Prostate gland (tissue), 2 donors: ENCODE data around the gene L3MBTL4. TPM values are rescaled to one million over a fixed set of nuclear protein-coding genes. Genes with fewer than 3 reads are reported as not detected.
"Not testable (repeated sequence)": the region's sequence is repeated elsewhere in the genome, so short reads cannot be mapped to it uniquely, and the experiment has no call there.

Source experiments
- DNase-seq: peaks from one replicate; pipeline ENCODE4 v3.0.0-alpha.2; 2019; ENCODE audit warnings: low spot score
- H3K27ac ChIP-seq, 2 donors: fragments of 200-600 bp; sonication (generic); 2 replicates each; pipeline ENCODE4 v1.5.1; 2017 to 2019
- H3K27me3 ChIP-seq: fragments of 200-600 bp; sonication (generic); replicated peaks from 2 replicates; pipeline ENCODE4 v1.5.1; 2019; ENCODE audit not compliant: insufficient read depth
- H3K36me3 ChIP-seq, 2 donors: fragments of 200-600 bp; sonication (generic); 1 replicate in 1 of 2; 2 replicates in 1 of 2; pipeline versions ENCODE4 v1.5.1 to v1.8.1; 2017 to 2019
- H3K4me1 ChIP-seq: fragments of 200-600 bp; sonication (generic); replicated peaks from 2 replicates; pipeline ENCODE4 v1.5.1; 2019
- H3K4me3 ChIP-seq, 2 donors: fragments of 200-600 bp; sonication (generic); 2 replicates each; pipeline ENCODE4 v1.5.1; 2017 to 2019
- H3K9me3 ChIP-seq: fragments of 200-600 bp; sonication (generic); 2 replicates; pipeline ENCODE4 v1.5.1; 2017
- CTCF ChIP-seq, 4 experiments: fragments of 200-600 bp in 2 of 4; fragments of 450-650 bp in 2 of 4; sonication (generic) in 2 of 4; IDR thresholded peaks; 1 replicate in 3 of 4; 2 replicates in 1 of 4; pipeline ENCODE4 v1.5.1; 2016 to 2019; ENCODE audit warnings: antibody characterized with exemption in 4 of 4, mild to moderate bottlenecking in 2 of 4, moderate library complexity in 2 of 4
- POLR2A ChIP-seq: fragments of 450-650 bp; IDR thresholded peaks from one replicate; pipeline ENCODE4 v1.6.1; 2016; ENCODE audit warnings: antibody characterized with exemption, mild to moderate bottlenecking
- POLR2AphosphoS5 ChIP-seq: sonication (generic); formaldehyde crosslinking; IDR thresholded peaks from one replicate; pipeline ENCODE4 v1.6.1; 2017; ENCODE audit warnings: antibody characterized with exemption
- whole genome bisulfite sequencing: methylation state at CpG from one replicate; pipeline ENCODE4 v1.1.5; 2018; 5-methylcytosine and 5-hydroxymethylcytosine counted together
- intact Hi-C: fragments of 100-400 bp; cut with DNase I; formaldehyde crosslinking; loops from one replicate; pipeline ENCODE4 v1.14.2; 2022
- total RNA-seq, 2 donors: library from RNA; depleted of rRNA; stranded (reverse); fragments of >200 nt; gene quantifications; one replicate each; pipeline ENCODE4 v1.1.0, GENCODE V29; 2016

The L3MBTL4 gene
- total RNA-seq, 2 donors from 2014 or later: 3.5 to 20.5 TPM

GRCh38 chr18:6200204-6200774 lies 214.4 kb downstream of the L3MBTL4 start:
- Histone ChIP-seq H3K36me3 (no peaks in the 10 kb centered on the region), H3K27me3 (no peaks in the 10 kb centered on the region), H3K9me3 (no peaks in the 10 kb centered on the region), H3K27ac (no peak overlapping the region), H3K4me3 (no peak overlapping the region), H3K4me1 (no peaks in the 10 kb centered on the region)
- intact Hi-C loops: no loop called here
- no peak for DNase-seq
- WGBS: 93% methylated on average over 4 of the region's 4 CpGs
- TF ChIP-seq POLR2AphosphoS5 (no peak), CTCF (IDR thresholded peaks at IDR 0.05) (no peak), POLR2A (no peak)

GRCh38 chr18:6199777-6200176 lies 214.9 kb downstream of the L3MBTL4 start:
- Histone ChIP-seq H3K9me3 (no peaks in the 10 kb centered on the region), H3K27me3 (no peaks in the 10 kb centered on the region), H3K36me3 (no peaks in the 10 kb centered on the region), H3K27ac (no peak overlapping the region), H3K4me3 (no peak overlapping the region), H3K4me1 (no peaks in the 10 kb centered on the region)
- TF ChIP-seq CTCF (IDR thresholded peaks at IDR 0.05) (no peak), POLR2A (no peak), POLR2AphosphoS5 (no peak)
- intact Hi-C loops: no loop called here
- DNase-seq: no peak
- WGBS: 91% methylated on average over 1 of the region's 1 CpG

DNA sequence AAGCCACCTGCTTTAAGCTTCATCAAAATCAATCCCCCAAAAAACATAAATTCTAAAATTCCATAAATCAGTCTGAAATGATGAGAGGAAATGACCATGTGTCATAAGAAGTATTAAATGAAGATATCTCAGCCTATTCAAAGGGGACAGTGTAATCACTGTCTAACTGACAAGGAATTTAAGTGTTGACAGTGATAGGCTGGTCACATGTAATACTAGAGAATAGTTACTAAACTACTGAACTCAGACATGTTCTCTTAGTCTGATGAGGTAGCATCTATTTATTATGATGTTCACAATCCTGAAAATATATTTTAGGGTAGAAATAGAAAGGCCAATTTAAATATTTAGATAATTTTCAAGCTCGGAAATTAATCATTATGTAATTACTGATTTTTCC lies 216.1 kb downstream of the L3MBTL4 start:
- 93% methylated on average over 1 of the region's 1 CpG for WGBS
- H3K27me3 ChIP-seq: no peaks in the 10 kb centered on the region

GRCh38 chr18:6194640-6195039 lies 220.1 kb downstream of the L3MBTL4 start:
- no peak for DNase-seq
- Histone ChIP-seq H3K9me3 (no peaks in the 10 kb centered on the region), H3K27me3 (no peaks in the 10 kb centered on the region), H3K36me3 (no peaks in the 10 kb centered on the region), H3K4me1 (no peaks in the 10 kb centered on the region), H3K4me3 (no peak overlapping the region), H3K27ac (no peak overlapping the region)
- intact Hi-C loops: no loop called here
- WGBS: 94% methylated on average over 2 of the region's 2 CpGs
- TF ChIP-seq POLR2AphosphoS5 (no peak), POLR2A (no peak), CTCF (IDR thresholded peaks at IDR 0.05) (no peak)

More for the DNA sequence above, 216.1 kb downstream of the L3MBTL4 start:
- no peak overlapping the region for H3K4me3 ChIP-seq
- intact Hi-C loops: no loop called here
- DNase-seq: no peak
- no peaks in the 10 kb centered on the region for H3K4me1 ChIP-seq
- H3K27ac ChIP-seq: no peak overlapping the region
- TF ChIP-seq CTCF (IDR thresholded peaks at IDR 0.05) (no peak), POLR2AphosphoS5 (no peak)
- H3K36me3 ChIP-seq: no peaks in the 10 kb centered on the region
- H3K9me3 ChIP-seq: no peaks in the 10 kb centered on the region

DNA sequence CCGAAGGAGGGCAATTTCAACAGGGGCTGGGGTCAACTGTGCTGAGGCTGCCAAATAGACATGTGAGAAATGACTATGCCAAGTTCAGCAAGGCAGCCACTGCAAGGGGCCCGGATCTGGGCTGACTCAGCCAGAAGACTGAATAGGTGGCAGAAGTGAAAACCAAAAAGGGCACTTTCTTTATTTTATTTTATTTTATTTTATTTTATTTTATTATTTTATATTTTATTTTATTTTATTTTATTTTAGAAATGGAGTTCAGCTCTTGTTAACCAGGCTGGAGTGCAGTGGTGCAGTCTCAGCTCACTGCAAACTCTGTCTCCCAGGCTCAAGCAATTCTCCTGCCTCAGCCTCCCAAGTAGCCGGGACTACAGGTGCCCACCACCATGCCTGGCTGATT lies 228.9 kb downstream of the L3MBTL4 start:
- H3K4me3 ChIP-seq, H3K9me3 ChIP-seq, intact Hi-C loops, H3K4me1 ChIP-seq, DNase-seq, H3K36me3 ChIP-seq, H3K27me3 ChIP-seq, H3K27ac ChIP-seq: not testable (repeated sequence)
- 95% methylated on average over 3 of the region's 3 CpGs for WGBS
